Astrocyte of the spinal cord (primary cell): Measurements from ENCODE around the gene DIP2C.

Experiments used
- DNase-seq: peaks from one replicate; pipeline ENCODE4 v3.0.0; 2011; ENCODE audit warnings: low read depth, low spot score
- H3K4me3 ChIP-seq: 2 replicates; pipeline ENCODE4 v1.5.1; 2011; ENCODE audit warnings: low read depth, mild to moderate bottlenecking, low read length, moderate library complexity
- CTCF ChIP-seq: IDR thresholded peaks from 2 replicates; pipeline ENCODE4 v1.5.1; 2012; ENCODE audit warnings: low read depth, mild to moderate bottlenecking, low read length, inconsistent platforms
- in situ Hi-C: cut with HindIII; loops from 2 replicates; pipeline ENCODE4 v1.10.0; 2017; ENCODE audit warnings: low sequenced_read_pairs

DIP2C gene

GRCh38 chr10:375815-376505 is 313.5 kb downstream of the DIP2C start:
- no peak for DNase-seq
- no peak overlapping the region for H3K4me3 ChIP-seq
- TF ChIP-seq CTCF, result no peak
- in situ Hi-C loops, result no loop called here

- TF ChIP-seq CTCF, result no peak
- in situ Hi-C loops, result no loop called here
- no peak overlapping the region for H3K4me3 ChIP-seq
- peak; percentile 14 for DNase-seq
Measured at GRCh38 chr10:374354-374753, 315.1 kb downstream of the DIP2C start.

- in situ Hi-C loops, result no loop called here
- TF ChIP-seq CTCF, result no peak
- peak; percentile 86 for DNase-seq
- no peak overlapping the region for H3K4me3 ChIP-seq
Measured at GRCh38 chr10:373526-374309, 315.8 kb downstream of the DIP2C start.

- no peak for TF ChIP-seq CTCF
- in situ Hi-C loops, result no loop called here
- H3K4me3 ChIP-seq, result no peak overlapping the region
- peak; percentile 76 for DNase-seq
Measured at GRCh38 chr10:373015-373414, 316.5 kb downstream of the DIP2C start.

GRCh38 chr10:372566-372965 is 316.9 kb downstream of the DIP2C start:
- in situ Hi-C loops, result no loop called here
- DNase-seq, result no peak
- TF ChIP-seq CTCF, result no peak
- no peak overlapping the region for H3K4me3 ChIP-seq

GRCh38 chr10:371515-371914 is 318.0 kb downstream of the DIP2C start:
- no peak for TF ChIP-seq CTCF
- in situ Hi-C loops, result no loop called here
- H3K4me3 ChIP-seq, result no peak overlapping the region
- DNase-seq, result no peak
